Nephron progenitor cell (in vitro differentiated cells): ENCODE results near the gene LRRC27.
A peak's percentile ranks its signal among the peaks of the same experiment; 100 is the strongest.

Source experiments
- DNase-seq: peaks from one replicate; pipeline ENCODE4 v3.0.0; 2021
- H3K27ac Mint-ChIP-seq: 2 replicates; pipeline ENCODE4 v1.8.0; 2021; ENCODE audit warnings: mild to moderate bottlenecking, moderate library complexity, mixed read lengths
- H3K27me3 Mint-ChIP-seq: 2 replicates; pipeline ENCODE4 v1.8.0; 2021; ENCODE audit warnings: mild to moderate bottlenecking, low read depth, mixed read lengths; ENCODE audit not compliant: poor library complexity
- H3K36me3 Mint-ChIP-seq: 2 replicates; pipeline ENCODE4 v1.8.0; 2021; ENCODE audit warnings: low read depth, mixed read lengths
- H3K4me1 Mint-ChIP-seq: 2 replicates; pipeline ENCODE4 v1.8.0; 2021; ENCODE audit warnings: mixed read lengths
- H3K4me3 Mint-ChIP-seq: 2 replicates; pipeline ENCODE4 v1.8.0; 2021; ENCODE audit warnings: mild to moderate bottlenecking, moderate library complexity, mixed read lengths
- H3K9me3 Mint-ChIP-seq: 2 replicates; pipeline ENCODE4 v1.8.0; 2021; ENCODE audit warnings: mild to moderate bottlenecking, moderate library complexity, mixed read lengths
- CTCF ChIP-seq: fragments of 200-600 bp; sonication (generic); IDR thresholded peaks from 2 replicates; pipeline ENCODE4 v1.5.0; 2021; ENCODE audit warnings: antibody characterized with exemption

Gene LRRC27

GRCh38 chr10:132308587-132309470, 23.2 kb upstream of the LRRC27 start:
- DNase-seq, result peak; percentile 40
- peaks cover 26% of the 10 kb centered on the region for H3K9me3 Mint-ChIP-seq
- H3K4me1 Mint-ChIP-seq, result peaks cover 24% of the 10 kb centered on the region
- peaks cover 83% of the 10 kb centered on the region for H3K27me3 Mint-ChIP-seq
- H3K27ac Mint-ChIP-seq, result no peak overlapping the region
- peaks cover 17% of the 10 kb centered on the region for H3K36me3 Mint-ChIP-seq
- no peak for TF ChIP-seq CTCF
- H3K4me3 Mint-ChIP-seq, result peak overlapping the region; percentile 78

- no peak for TF ChIP-seq CTCF
- H3K27ac Mint-ChIP-seq, result no peak overlapping the region
- peaks cover 24% of the 10 kb centered on the region for H3K4me1 Mint-ChIP-seq
- no peak for DNase-seq
- peaks cover 17% of the 10 kb centered on the region for H3K36me3 Mint-ChIP-seq
- peaks cover 29% of the 10 kb centered on the region for H3K9me3 Mint-ChIP-seq
- H3K4me3 Mint-ChIP-seq, result peak overlapping the region; percentile 78
- peaks cover 77% of the 10 kb centered on the region for H3K27me3 Mint-ChIP-seq
Observed at GRCh38 chr10:132309471-132309865, 22.5 kb upstream of the LRRC27 start.

- Mint-ChIP-seq H3K27me3 (peaks cover 77% of the 10 kb centered on the region), H3K36me3 (peaks cover 17% of the 10 kb centered on the region), H3K9me3 (peaks cover 35% of the 10 kb centered on the region), H3K4me3 (no peak overlapping the region), H3K27ac (no peak overlapping the region), H3K4me1 (peaks cover 24% of the 10 kb centered on the region)
- DNase-seq, result no peak
- TF ChIP-seq CTCF, result no peak
Observed at GRCh38 chr10:132309879-132310591, 22.0 kb upstream of the LRRC27 start.

GRCh38 chr10:132310701-132311337, 21.2 kb upstream of the LRRC27 start:
- Mint-ChIP-seq H3K27me3 (peaks cover 69% of the 10 kb centered on the region), H3K4me3 (no peak overlapping the region), H3K36me3 (peaks cover 13% of the 10 kb centered on the region), H3K27ac (no peak overlapping the region), H3K4me1 (peaks cover 24% of the 10 kb centered on the region), H3K9me3 (peaks cover 35% of the 10 kb centered on the region)
- no peak for DNase-seq
- TF ChIP-seq CTCF, result no peak

- H3K27me3 Mint-ChIP-seq, result peaks cover 63% of the 10 kb centered on the region
- H3K36me3 Mint-ChIP-seq, result peaks cover 7% of the 10 kb centered on the region
- no peak for DNase-seq
- no peak overlapping the region for H3K4me3 Mint-ChIP-seq
- H3K27ac Mint-ChIP-seq, result no peak overlapping the region
- peaks cover 29% of the 10 kb centered on the region for H3K9me3 Mint-ChIP-seq
- H3K4me1 Mint-ChIP-seq, result peaks cover 24% of the 10 kb centered on the region
- TF ChIP-seq CTCF, result no peak
Observed at GRCh38 chr10:132311338-132311939, 20.6 kb upstream of the LRRC27 start.
